GM18951 (cell line): ENCODE data around the gene P2RY12.

Source experiments
- POLR2A ChIP-seq: IDR thresholded peaks from 4 replicates; pipeline ENCODE4 v1.6.1; 2011; ENCODE audit warnings: mild to moderate bottlenecking; ENCODE audit not compliant: insufficient read length, insufficient read depth; ENCODE audit errors: extremely low read depth
- in situ Hi-C: fragments of 300-500 bp; cut with MboI; formaldehyde crosslinking; loops from one replicate; pipeline ENCODE4 v1.12.0; 2022; ENCODE audit warnings: low sequenced_read_pairs, mixed read lengths, inconsistent platforms; ENCODE audit not compliant: unreplicated experiment

P2RY12 gene

DNA sequence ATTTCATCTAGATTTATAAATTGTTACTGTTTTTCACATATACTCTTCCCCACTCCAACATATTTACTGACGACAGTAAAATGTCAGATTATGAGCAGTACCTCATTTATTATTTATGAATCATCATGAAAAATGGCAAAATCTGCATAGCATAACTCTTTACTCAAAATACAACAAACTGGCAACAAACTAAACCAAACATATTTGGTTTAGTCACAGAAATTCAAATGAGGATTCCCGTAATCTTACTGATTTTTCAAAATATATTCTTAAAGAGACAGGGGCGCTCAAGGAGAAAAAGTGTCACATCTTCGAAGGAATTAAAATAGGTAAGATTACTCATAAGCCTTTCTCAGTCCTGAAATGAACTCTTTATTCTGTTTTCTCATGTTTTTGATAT lies 64.9 kb downstream of the P2RY12 start:
- in situ Hi-C loops, result no loop called here
- TF ChIP-seq POLR2A, result no peak

DNA sequence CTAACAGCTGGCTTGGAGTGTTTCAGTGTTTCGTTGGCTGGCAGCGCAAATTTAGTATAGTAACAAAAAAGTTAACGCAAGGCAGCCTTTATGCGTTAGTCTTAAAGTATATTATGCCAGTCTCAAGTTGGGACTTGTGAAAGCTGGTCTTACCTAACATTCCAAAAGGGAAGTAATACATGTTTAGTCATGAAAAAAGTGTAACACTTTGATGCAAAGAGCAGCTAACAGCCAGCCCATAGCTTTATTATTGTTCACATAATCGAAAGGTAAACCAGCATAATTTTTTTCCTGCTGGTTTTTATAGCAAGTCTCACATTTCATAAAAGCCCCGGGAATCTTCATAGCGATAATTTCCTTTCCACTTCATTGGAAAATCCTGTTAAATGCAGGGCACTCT lies 65.6 kb downstream of the P2RY12 start:
- in situ Hi-C loops, result no loop called here
- TF ChIP-seq POLR2A, result no peak

DNA sequence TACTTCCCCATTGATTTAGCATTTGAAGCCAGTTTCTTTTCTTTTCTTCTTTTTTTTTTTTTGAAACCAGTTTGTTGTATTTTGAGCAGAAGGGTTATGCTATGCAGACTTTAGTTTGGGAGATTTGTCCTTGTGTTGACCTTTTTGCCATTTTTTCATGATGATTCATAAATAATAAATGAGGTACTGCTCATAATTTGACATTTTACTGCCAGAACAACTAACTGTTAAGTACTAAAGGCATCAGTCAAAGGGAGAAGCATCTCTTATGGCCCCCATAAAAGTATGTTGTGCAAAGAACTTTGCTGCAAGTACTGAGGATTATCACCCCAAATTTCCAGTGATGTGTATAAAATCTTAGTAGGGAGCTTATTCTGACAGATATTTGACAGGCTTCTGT lies 66.2 kb downstream of the P2RY12 start:
- in situ Hi-C loops, result no loop called here
- no peak for TF ChIP-seq POLR2A

- in situ Hi-C loops, result no loop called here
- TF ChIP-seq POLR2A, result no peak
These were observed 68.1 kb downstream of the P2RY12 start, which contains the start of gene GPR87 for GRCh38 chr3:151316267-151316991. TSS of gene GPR87 (minus strand) at chr3:151316820. CDS start at chr3:151300100, 16,720 bp downstream.

DNA sequence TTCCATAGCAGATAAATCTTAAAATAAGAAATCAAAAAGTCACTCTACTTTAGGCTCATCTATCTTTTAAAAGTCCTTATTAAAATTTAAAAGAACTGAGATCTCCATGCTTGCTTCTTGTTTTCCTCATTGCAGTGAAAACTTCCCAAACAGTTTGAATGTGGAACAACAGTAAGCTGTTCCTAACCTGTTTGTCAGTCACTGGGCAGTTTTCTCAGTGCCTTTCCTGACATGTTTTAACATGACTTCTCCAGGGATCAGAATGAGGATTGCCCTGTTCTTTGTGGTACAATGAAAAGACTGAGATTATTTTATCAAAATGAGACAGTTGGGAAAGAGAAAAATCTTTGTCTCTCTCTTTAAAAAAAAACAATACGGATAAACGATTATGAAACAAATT lies 68.7 kb downstream of the P2RY12 start:
- no peak for TF ChIP-seq POLR2A
- in situ Hi-C loops, result no loop called here

- in situ Hi-C loops, result no loop called here
- no peak for TF ChIP-seq POLR2A
These were observed 69.4 kb downstream of the P2RY12 start for GRCh38 chr3:151315136-151315535.

GRCh38 chr3:151314593-151314992 lies 70.0 kb downstream of the P2RY12 start:
- in situ Hi-C loops, result no loop called here
- TF ChIP-seq POLR2A, result no peak

- in situ Hi-C loops, result no loop called here
- TF ChIP-seq POLR2A, result no peak
These were observed 70.4 kb downstream of the P2RY12 start for GRCh38 chr3:151314137-151314536.

DNA sequence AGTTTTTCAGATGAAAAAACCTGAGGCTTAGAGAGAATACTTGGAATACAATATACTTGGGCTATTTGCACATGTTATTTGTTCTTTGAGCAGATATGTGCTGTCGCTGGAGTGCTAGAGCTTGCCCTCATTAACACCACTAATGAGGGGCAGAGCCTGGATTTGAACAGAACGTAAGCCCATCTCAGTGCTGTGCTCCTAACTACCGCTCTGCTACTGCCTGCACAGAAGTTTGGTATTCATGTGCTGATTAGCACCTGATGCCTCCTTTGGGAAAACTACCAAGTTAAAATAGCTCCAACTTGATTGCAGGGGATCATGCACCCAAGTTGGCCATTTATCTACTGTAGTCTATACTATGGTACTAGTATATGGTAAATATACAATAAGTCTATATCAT lies 71.6 kb downstream of the P2RY12 start:
- in situ Hi-C loops, result no loop called here
- no peak for TF ChIP-seq POLR2A

DNA sequence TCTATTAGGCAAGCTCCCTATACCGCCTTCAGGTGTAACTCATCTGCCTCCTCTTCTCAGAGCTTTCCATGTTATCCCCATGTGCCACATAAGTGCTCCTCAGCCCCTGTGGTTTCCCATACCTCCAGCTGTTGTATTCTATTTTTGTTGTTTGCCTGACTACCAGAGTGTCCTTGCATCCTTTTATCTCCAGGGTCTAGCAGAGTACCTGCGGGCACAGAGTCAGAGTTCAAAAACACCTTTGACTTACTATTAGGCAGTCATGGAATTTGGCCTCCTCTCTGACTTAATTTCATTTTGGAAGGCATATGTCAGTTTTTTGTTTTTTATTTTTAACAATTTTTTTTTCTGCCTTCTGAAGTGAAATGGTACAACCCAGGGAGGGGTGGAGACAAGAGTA lies 75.0 kb downstream of the P2RY12 start:
- no peak for TF ChIP-seq POLR2A
- in situ Hi-C loops, result no loop called here

- in situ Hi-C loops, result no loop called here
- no peak for TF ChIP-seq POLR2A
These were observed 76.7 kb downstream of the P2RY12 start for GRCh38 chr3:151307583-151308488.

- in situ Hi-C loops, result no loop called here
- TF ChIP-seq POLR2A, result no peak
These were observed 77.4 kb downstream of the P2RY12 start for GRCh38 chr3:151307131-151307530.

- TF ChIP-seq POLR2A, result no peak
- in situ Hi-C loops, result no loop called here
These were observed 78.3 kb downstream of the P2RY12 start for GRCh38 chr3:151306168-151306810.
